Activated naive CD4-positive, alpha-beta T cell treated with anti-CD3 and anti-CD28 coated beads, Interleukin-2, amount 10 ng/mL, durations not matched to agents 7 days and 5 days (primary cell): ENCODE data around the gene DNAI4.
"Not testable (repeated sequence)": the region's sequence is repeated elsewhere in the genome, so short reads cannot be mapped to it uniquely, and the experiment has no call there.

Source experiments
- CTCF ChIA-PET: fragments of 350-600 bp; sonication (Branson Sonifier 250); formaldehyde crosslinking; loops from one replicate; lab custom pipeline; 2021; ENCODE audit warnings: antibody characterized with exemption; lab: Charles Lee
- DNase-seq: peaks from one replicate; pipeline ENCODE4 v3.0.0-alpha.2; 2020
- H3K27ac Mint-ChIP-seq: one replicate; pipeline ENCODE4 v1.8.0; 2021; ENCODE audit warnings: mild to moderate bottlenecking, moderate library complexity, mixed read lengths
- H3K27me3 Mint-ChIP-seq: one replicate; pipeline ENCODE4 v1.8.0; 2021; ENCODE audit warnings: mild to moderate bottlenecking, mixed read lengths
- H3K36me3 Mint-ChIP-seq: one replicate; pipeline ENCODE4 v1.8.0; 2021; ENCODE audit warnings: mixed read lengths
- H3K4me1 Mint-ChIP-seq: one replicate; pipeline ENCODE4 v1.8.0; 2021; ENCODE audit warnings: mixed read lengths
- H3K4me3 Mint-ChIP-seq: one replicate; pipeline ENCODE4 v1.8.0; 2021; ENCODE audit warnings: mild to moderate bottlenecking, moderate library complexity, mixed read lengths
- H3K9me3 Mint-ChIP-seq: one replicate; pipeline ENCODE4 v1.8.0; 2021; ENCODE audit warnings: mixed read lengths

The DNAI4 gene, protein sequence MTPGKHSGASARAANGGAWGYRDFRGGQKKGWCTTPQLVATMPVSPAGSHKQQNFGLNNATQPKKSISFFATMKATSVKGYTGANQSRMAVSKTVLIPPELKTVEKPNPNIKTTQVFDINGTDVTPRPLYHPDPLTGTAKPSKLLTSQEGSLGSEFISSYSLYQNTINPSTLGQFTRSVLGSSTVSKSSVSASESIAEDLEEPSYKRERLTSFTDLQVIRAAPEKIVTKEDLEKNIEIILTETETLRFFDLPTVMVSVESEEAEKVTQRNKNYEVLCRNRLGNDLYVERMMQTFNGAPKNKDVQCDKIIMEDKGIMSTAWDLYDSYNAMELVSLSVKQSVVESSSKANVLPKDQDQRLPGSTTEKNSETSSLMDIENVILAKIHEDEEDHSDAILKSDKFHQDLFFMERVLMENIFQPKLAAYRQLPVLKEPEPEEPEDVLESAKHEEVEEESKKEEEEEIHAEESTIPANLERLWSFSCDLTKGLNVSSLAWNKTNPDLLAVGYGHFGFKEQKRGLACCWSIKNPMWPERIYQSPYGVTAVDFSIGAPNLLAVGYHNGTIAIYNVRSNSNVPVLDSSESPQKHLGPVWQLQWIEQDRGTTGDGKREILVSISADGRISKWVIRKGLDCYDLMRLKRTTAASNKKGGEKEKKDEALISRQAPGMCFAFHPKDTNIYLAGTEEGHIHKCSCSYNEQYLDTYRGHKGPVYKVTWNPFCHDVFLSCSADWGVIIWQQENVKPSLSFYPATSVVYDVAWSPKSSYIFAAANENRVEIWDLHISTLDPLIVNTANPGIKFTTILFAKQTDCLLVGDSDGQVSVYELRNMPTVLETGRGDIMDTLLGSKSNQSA

DNA sequence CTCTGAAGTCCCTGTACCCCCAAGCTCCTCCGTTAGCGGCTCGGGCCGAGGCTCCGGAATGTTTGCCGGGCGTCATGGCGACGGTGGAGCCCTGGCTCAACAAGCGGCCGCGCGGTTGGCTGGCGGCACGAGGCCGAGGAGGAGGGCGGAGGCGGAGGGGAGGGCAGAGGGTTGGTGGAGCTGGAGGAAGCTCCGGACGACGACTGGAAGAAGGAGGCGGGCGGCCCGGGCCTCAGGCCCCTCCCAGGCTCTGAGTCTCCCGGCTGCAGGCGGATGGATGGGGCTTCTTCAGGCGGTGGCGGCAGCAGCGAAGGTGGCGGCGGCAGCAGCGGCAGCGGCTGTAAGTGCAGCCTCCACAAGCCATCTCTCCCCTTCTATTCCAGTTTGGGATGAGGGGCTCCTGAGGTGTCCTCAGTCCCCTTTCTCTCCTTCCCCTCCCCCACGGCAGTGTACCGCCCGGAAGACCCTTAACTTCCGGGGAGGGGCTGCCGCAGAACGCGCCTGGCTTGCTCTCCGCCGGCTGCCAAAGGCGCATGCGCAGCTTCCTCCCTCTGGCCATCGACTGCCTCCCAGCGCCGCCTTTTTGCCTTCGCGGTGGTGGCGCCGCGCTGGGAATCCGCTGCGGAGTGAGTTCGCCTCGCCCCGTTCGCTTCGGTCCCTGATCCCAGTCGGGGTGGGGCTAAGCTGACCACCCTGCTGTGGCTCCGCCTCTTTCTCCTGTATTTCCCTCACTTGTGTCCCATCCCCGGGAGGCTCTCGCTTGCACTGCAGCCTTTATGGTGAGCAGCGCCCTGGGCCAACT, at the start of gene DNAI4, which contains the start of gene MIER1:
DNAI4 (minus strand) TSS at position 101 of the 802 bp plus-strand sequence; CDS start at position 76, 25 bp downstream.
MIER1 (plus strand) TSS at position 235 of the 802 bp plus-strand sequence; CDS start at position 274, 39 bp downstream.
- H3K27ac Mint-ChIP-seq: peak within 1 kb of the TSS; percentile 91
- H3K9me3 Mint-ChIP-seq: peaks cover 2% of the 10 kb centered on the region
- CTCF ChIA-PET: interaction anchor here (0.8 to 1.3 kb wide), 3 partner anchors 13 to 160 kb away, joined by 3 read pairs; no protein-coding TSS in a partner anchor
- peaks cover 10% of the 10 kb centered on the region for H3K27me3 Mint-ChIP-seq
- DNase-seq: peak; percentile 99
- peak within 1 kb of the TSS; percentile 96 for H3K4me3 Mint-ChIP-seq
- peaks cover 59% of the 10 kb centered on the region for H3K4me1 Mint-ChIP-seq
- peaks cover 13% of the 10 kb centered on the region for H3K36me3 Mint-ChIP-seq

DNA sequence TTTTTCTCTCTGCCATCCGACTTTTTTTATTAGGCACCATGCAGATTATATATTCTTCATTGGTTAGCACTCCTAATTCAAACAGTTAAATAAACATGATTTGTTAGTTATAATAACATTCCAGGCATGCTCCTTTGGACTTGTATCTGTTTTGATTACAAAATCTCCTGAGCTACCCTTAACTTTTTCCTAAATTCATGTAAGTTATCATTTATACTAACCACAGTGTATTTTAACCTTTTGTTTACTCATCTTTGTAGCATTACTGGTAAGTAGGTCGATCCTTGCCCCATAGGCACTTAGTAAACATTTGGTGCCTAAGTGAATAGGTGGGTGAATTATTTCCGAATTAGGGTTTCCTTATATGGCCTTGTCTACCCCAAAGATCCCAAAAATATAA, 43.9 kb upstream of the DNAI4 start:
- H3K36me3 Mint-ChIP-seq: peaks cover 64% of the 10 kb centered on the region

DNA sequence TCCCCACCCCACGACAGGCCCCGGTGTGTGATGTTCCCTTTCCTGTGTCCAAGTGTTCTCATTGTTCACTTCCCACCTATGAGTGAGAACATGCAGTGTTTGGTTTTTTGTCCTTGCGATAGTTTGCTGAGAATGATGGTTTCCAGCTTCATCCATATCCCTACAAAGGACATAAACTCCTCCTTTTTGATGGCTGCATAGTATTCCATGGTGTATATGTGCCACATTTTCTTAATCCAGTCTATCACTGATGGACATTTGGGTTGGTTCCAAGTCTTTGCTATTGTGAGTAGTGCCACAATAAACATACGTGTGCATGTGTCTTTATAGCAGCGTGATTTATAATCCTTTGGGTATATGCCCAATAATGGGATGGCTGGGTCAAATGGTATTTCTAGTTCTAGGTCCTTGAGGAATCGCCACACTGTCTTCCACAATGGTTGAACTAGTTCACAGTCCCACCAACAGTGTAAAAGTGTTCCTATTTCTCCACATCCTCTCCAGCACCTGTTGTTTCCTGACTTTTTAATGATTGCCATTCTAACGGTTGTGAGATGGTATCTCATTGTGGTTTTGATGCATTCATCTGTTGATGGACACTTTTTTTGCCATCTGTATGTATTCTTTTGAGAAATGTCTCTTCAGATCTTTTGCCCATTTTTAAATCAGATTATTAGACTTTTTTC, 41.7 kb upstream of the DNAI4 start:
- H3K4me3 Mint-ChIP-seq, H3K27me3 Mint-ChIP-seq, H3K9me3 Mint-ChIP-seq, H3K27ac Mint-ChIP-seq, CTCF ChIA-PET, DNase-seq, H3K4me1 Mint-ChIP-seq: not testable (repeated sequence)
- H3K36me3 Mint-ChIP-seq: peaks cover 77% of the 10 kb centered on the region

More for the DNA sequence above, 43.9 kb upstream of the DNAI4 start:
- no peak for DNase-seq
- Mint-ChIP-seq H3K4me3 (no peak overlapping the region), H3K27me3 (no peaks in the 10 kb centered on the region), H3K4me1 (peaks cover 3% of the 10 kb centered on the region), H3K27ac (no peak overlapping the region), H3K9me3 (peaks cover 8% of the 10 kb centered on the region)
- CTCF ChIA-PET: interaction anchor here (1.2 kb wide), 1 partner anchor 13 kb away, joined by 4 read pairs; no protein-coding TSS in a partner anchor

DNA sequence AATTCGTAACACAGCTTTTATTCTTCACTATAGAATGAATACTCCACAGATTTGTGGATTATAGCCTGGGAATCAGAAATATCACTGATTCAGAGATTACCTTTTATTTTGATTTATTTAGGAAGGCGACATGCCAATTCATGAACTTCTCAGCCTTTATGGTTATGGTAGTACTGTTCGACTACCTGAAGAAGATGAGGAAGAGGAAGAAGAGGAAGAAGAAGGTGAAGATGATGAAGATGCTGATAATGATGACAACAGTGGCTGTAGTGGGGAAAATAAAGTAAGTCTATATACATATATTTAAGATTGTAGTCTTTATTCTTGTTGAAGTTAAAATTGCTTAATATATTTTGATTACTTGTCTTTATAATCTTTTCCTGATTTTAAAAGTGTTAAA, 33.3 kb upstream of the DNAI4 start:
- Mint-ChIP-seq H3K36me3 (peaks cover 64% of the 10 kb centered on the region), H3K27me3 (no peaks in the 10 kb centered on the region), H3K4me1 (peaks cover 17% of the 10 kb centered on the region), H3K4me3 (no peak overlapping the region), H3K9me3 (no peaks in the 10 kb centered on the region), H3K27ac (no peak overlapping the region)
- CTCF ChIA-PET: no interaction called here
- no peak for DNase-seq

DNA sequence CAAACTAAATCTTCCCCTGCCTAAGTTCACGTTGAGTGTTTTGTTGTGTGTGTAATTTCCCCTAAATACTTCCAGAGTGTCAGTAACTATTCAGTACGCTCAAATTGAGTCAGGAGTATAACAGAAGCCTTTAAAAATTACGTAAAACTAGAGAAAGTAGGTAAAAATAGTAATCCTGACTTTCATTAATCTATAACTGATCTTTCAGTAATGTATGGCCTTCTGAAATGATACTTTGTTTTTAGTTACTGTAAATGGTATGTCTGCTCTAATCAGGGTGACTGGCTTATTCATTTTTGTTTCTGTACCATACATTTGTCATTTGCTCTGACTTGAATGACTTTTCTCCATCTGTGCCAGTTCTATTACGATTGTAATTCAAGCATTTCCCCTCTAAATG, 29.6 kb upstream of the DNAI4 start:
- CTCF ChIA-PET: no interaction called here
- no peak for DNase-seq

DNA sequence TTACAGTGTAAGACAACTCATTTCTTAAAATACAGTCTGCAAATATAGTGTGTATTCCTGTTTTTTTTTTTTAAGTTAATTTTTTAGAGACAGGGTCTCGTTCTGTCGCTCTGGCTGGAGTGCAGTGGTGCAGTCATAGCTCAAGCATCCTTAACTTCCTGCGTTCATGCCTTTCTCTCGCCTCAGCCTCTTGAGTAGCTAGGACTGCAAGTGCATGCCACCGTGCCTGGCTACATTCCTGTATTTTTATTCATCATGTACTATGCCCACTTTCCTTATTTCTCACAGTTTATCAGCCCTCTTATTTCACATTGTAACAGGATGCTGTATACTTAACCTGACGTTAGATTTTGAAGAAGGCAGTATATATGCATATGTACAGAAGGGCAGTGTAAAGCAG, 26.9 kb upstream of the DNAI4 start:
- Mint-ChIP-seq H3K4me1 (peaks cover 9% of the 10 kb centered on the region), H3K4me3 (no peak overlapping the region), H3K36me3 (peaks cover 65% of the 10 kb centered on the region), H3K9me3 (no peaks in the 10 kb centered on the region), H3K27me3 (no peaks in the 10 kb centered on the region), H3K27ac (no peak overlapping the region)
- CTCF ChIA-PET: interaction anchor here (1.2 kb wide), 1 partner anchor 38 kb away, joined by 4 read pairs; no protein-coding TSS in a partner anchor
- DNase-seq: no peak

More for the DNA sequence above, 29.6 kb upstream of the DNAI4 start:
- no peak overlapping the region for H3K27ac Mint-ChIP-seq
- no peak overlapping the region for H3K4me3 Mint-ChIP-seq
- no peaks in the 10 kb centered on the region for H3K9me3 Mint-ChIP-seq
- no peaks in the 10 kb centered on the region for H3K27me3 Mint-ChIP-seq
- peaks cover 57% of the 10 kb centered on the region for H3K36me3 Mint-ChIP-seq
- no peaks in the 10 kb centered on the region for H3K4me1 Mint-ChIP-seq

DNA sequence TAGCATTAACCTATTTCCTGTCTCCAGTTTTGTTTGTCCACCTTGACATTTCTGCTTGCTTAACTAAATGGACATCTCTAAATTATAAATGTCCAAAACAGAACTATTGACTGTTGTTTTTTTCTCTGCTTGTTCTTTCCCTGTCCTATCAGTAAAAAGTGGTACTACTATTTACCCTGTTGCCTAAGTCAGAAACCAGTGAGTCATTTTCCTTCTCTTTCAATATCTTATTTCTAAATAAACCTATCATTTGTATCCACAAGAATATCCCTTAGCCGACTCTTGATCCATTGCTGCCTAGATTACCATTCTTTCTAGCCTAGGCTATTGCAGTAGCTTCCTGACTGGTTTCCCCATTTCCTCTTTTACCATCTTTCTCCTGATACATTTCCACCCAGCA, 22.6 kb upstream of the DNAI4 start:
- no peak for DNase-seq
- CTCF ChIA-PET: no interaction called here
- peaks cover 48% of the 10 kb centered on the region for H3K36me3 Mint-ChIP-seq

DNA sequence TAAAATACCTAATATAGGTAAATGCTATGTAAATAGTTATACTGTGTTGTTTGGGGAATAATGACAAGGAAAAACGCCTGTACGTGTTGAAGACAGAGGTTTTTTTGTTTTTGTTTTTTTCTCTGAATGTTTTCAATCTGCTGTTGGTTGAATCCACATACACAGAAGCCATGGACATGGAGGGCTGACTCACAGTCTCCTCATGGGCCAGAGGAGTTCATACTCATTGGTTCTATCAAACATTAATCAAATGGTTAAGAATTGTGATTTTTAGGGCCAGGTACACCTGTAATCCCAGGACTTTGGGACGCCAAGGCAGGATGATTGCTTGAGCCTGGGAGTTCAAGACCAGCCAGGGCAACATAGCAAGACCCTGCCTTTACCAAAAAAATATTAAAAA, 20.7 kb upstream of the DNAI4 start:
- no peak overlapping the region for H3K27ac Mint-ChIP-seq
- CTCF ChIA-PET: no interaction called here
- no peaks in the 10 kb centered on the region for H3K27me3 Mint-ChIP-seq
- H3K4me3 Mint-ChIP-seq: no peak overlapping the region
- peaks cover 36% of the 10 kb centered on the region for H3K4me1 Mint-ChIP-seq
- H3K36me3 Mint-ChIP-seq: peaks cover 50% of the 10 kb centered on the region
- no peaks in the 10 kb centered on the region for H3K9me3 Mint-ChIP-seq
- DNase-seq: no peak

More for the DNA sequence above, 22.6 kb upstream of the DNAI4 start:
- Mint-ChIP-seq H3K4me1 (peaks cover 23% of the 10 kb centered on the region), H3K9me3 (no peaks in the 10 kb centered on the region), H3K27me3 (no peaks in the 10 kb centered on the region), H3K27ac (no peak overlapping the region), H3K4me3 (no peak overlapping the region)

DNA sequence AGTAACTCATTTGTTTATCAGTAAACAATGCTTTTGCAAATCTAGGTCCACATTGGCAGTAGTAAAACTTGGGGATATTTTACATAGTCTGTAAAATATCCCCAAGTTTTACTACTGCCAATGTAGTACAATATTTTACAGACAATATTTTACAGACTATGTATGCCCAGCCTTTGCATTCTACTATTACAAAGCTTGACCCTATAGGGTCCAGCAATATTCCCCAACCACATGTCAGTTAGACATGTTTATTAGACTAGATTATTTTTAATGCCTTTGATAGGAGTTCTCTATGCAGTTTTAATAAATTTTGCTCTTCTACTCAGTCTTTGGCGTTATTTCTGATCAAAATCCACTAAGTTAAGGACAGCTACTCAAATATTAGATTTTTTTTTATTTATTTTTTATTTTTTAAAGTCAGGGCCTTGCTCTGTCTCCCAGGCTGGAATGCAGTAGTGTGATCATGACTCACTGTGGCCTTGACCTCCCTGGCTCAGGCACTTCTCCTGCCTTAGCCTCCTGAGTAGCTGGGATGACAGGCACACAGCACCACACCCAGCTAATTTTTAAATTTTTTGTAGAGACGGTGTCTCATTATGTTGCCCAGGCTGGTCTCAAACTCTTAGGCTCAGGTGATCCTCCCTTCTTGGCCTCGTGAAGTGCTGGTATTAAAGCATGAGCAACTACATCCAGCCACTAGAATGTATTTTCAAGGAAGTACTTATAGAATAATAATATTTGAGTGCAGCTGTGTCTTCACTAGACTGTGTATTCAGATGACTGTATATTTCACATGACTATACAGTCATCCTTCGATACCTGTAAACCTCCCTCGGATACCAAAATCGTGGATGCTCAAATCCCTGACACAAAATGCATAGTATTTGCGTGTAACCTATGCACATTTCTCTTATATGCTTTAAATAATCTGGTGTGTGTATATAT, 19.9 kb upstream of the DNAI4 start:
- CTCF ChIA-PET: no interaction called here
- H3K27me3 Mint-ChIP-seq: no peaks in the 10 kb centered on the region
- no peak overlapping the region for H3K4me3 Mint-ChIP-seq
- H3K36me3 Mint-ChIP-seq: peaks cover 53% of the 10 kb centered on the region
- H3K9me3 Mint-ChIP-seq: no peaks in the 10 kb centered on the region
- no peak overlapping the region for H3K27ac Mint-ChIP-seq
- no peak for DNase-seq
- peaks cover 41% of the 10 kb centered on the region for H3K4me1 Mint-ChIP-seq

DNA sequence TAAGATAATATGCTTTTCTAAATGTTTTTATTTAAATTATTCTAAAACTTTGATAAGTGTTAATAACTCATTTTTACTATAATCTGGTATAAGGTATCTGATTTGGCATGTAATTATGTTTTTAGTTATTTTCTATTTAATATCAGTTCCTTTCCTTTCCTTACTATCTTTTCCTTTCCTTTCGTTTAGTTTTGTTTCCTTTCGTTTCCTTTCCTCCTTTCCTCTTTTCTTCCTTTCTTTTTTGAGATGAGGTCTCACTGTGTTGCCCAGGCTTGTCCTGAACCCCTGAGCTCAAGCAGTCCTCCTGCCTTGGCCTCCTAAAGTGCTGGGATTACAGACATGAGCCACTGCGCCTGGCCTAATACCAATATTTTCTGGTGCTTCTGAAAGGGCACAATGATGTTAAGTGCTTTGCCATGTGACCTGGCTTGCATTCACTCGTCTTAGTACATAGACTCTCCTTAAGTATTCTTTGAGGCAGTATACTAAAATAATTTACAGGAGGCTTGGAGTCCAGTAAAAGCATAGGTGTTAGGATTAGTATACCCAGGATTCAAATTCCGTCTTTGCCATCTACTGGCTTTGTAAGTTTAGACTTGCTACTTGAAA, 18.8 kb upstream of the DNAI4 start:
- H3K4me3 Mint-ChIP-seq: no peak overlapping the region
- CTCF ChIA-PET: no interaction called here
- peaks cover 44% of the 10 kb centered on the region for H3K36me3 Mint-ChIP-seq
- peak overlapping the region; percentile 12 for H3K27ac Mint-ChIP-seq
- H3K27me3 Mint-ChIP-seq: no peaks in the 10 kb centered on the region
- DNase-seq: no peak
- H3K4me1 Mint-ChIP-seq: peaks cover 50% of the 10 kb centered on the region
- H3K9me3 Mint-ChIP-seq: no peaks in the 10 kb centered on the region

DNA sequence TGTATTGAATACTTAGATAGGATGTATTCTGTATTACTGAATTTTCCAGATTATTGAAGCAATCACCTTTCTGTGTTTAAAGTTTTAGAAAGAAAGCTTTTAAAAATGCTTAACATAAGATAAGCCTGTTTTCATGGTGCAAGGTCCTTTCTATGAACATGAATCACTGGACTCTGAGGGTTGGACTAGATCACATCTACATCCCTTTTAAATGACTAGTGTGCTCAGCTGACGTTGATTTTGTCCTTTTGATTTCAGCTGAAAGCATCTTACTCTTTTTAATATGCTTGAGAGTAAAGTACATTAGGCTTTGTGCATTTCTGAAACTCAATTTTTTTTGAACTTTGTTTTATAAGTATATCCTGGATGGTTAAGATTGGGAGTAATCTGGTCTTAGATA, 16.3 kb upstream of the DNAI4 start:
- peaks cover 57% of the 10 kb centered on the region for H3K4me1 Mint-ChIP-seq
- H3K27me3 Mint-ChIP-seq: no peaks in the 10 kb centered on the region
- CTCF ChIA-PET: no interaction called here
- peaks cover 27% of the 10 kb centered on the region for H3K36me3 Mint-ChIP-seq
- no peak for DNase-seq
- H3K4me3 Mint-ChIP-seq: no peak overlapping the region
- H3K27ac Mint-ChIP-seq: no peak overlapping the region
- no peaks in the 10 kb centered on the region for H3K9me3 Mint-ChIP-seq

DNA sequence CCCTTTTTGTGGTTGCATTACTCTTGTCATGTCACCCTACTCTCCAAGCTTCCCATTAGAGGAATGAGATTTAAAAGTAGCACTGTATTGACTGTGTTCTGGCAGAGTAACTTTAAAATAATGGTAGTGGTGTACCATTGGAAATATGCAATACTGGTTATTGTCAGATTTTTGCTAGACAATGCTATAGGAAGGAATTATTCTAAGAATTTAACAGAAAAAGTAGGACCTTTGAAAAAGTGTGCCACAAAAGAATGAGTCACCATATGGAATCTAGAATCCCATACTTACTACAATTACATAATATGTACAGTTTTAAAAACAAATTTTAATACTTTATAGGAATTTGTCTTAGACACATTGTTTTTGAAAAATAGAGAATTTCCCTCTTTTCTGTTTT, 14.0 kb upstream of the DNAI4 start:
- H3K4me1 Mint-ChIP-seq: peaks cover 74% of the 10 kb centered on the region
- H3K4me3 Mint-ChIP-seq: no peak overlapping the region
- no peaks in the 10 kb centered on the region for H3K27me3 Mint-ChIP-seq
- H3K27ac Mint-ChIP-seq: no peak overlapping the region
- DNase-seq: no peak
- peaks cover 32% of the 10 kb centered on the region for H3K36me3 Mint-ChIP-seq
- CTCF ChIA-PET: interaction anchor here (0.6 to 1.5 kb wide), 3 partner anchors 47 to 746 kb away, joined by 3 read pairs; no protein-coding TSS in a partner anchor
- no peaks in the 10 kb centered on the region for H3K9me3 Mint-ChIP-seq
